CD4-positive, alpha-beta T cell treated with Interleukin-1 beta for 1 hour (primary cell): ENCODE data around the gene SAMM50.

Source experiments
- DNase-seq, 2 donors: peaks; one replicate each; pipeline ENCODE4 v3.0.0-alpha.2; 2020 to 2022

Gene SAMM50

GRCh38 chr22:43980996-43981395 is 25.8 kb downstream of the SAMM50 start:
- DNase-seq, result no peak

DNA sequence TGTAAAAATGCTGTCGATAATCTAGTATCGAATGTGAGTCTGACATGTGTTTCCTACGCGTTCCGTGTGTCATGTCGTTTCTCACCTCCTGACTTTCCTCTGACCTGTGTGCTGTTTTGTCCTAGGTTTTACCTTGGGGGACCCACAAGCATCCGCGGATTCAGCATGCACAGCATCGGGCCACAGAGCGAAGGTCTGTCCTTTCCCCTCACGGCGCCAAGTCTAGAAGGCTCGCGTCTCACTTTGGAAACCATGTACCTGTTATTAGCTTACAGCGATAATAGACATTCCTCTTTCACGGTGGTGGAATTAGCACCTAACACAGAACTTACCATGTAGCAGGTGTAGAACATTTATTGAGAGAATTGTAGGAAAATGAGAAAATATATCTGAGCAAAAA is 28.6 kb downstream of the SAMM50 start:
- DNase-seq, result no peak

DNA sequence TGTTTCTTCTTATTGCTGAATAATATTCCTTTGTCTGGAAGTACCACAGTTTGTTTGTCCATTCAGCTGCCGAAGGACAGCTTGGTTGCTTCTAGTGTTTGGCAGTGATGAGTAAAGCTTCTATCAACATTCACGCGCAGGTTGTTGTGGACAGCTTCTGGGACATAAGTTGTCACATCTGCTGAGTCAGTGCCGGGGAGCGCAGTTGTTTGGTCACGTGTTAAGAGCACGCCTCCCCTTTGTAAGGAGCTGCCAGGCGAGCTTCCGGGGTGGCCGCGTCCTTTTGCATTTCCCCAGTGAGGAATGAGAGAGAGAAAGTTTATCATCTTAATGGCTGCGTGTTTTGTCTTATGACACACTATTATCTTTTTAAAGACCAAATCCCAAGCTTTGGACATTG is 30.3 kb downstream of the SAMM50 start:
- DNase-seq, result no peak

- no peak for DNase-seq
Observed at GRCh38 chr22:43988116-43988820, 33.0 kb downstream of the SAMM50 start.

- DNase-seq, result no peak
Observed at GRCh38 chr22:43988960-43989359, 33.7 kb downstream of the SAMM50 start.

DNA sequence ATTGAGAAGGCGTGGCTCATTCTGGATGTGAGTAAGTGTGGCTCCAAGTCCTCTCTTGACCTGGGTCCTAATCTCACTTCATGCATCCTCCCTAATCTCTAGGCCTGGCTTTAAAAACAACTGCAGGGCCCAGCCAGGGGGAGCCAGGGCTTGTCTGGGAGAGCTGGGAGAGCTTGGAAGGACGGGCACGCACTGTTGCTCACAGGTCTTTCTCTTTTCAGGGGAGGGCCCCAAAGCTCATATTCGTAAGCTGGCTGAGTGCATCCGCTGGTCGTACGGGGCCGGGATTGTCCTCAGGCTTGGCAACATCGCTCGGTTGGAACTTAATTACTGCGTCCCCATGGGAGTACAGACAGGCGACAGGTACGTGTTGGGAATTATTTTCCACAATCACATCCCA is 34.8 kb downstream of the SAMM50 start:
- DNase-seq, result no peak

DNA sequence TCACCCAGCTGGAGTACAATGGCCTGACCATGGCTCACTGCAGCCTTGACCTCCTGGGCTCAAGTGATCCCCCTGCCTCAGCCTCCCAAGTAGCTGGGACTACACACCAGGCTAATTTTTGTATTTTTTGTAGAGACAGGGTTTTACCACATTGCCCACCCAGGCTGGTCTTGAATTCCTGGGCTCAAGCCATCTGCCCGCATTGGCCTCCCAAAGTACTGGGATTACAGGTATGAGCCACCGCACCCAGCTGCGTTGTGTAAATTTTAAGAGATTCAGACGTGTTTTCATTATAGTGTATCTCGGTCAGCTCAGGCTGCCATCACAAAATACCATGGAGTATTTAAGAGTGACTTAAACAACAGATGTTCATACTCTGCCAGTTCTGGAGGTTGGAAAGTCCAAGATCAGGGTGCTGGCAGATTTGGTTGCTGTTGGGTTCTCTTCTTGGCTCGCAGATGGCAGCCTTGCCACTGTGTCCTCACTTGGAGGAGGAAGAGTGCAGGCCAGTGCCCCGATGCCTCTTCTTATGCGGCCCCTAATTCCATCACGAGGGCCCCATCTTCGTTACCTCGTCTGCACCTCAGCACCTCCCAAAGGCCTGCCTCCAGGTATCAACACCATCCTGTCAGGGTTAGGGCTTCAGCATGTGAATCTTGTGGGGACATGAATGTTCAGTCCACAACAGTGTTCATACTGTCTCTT is 36.2 kb downstream of the SAMM50 start:
- DNase-seq, result no peak

GRCh38 chr22:43992331-43992821 is 37.1 kb downstream of the SAMM50 start:
- DNase-seq, result no peak

GRCh38 chr22:43993072-43993760 is 38.0 kb downstream of the SAMM50 start:
- peak; percentile 64 to 69 for DNase-seq

DNA sequence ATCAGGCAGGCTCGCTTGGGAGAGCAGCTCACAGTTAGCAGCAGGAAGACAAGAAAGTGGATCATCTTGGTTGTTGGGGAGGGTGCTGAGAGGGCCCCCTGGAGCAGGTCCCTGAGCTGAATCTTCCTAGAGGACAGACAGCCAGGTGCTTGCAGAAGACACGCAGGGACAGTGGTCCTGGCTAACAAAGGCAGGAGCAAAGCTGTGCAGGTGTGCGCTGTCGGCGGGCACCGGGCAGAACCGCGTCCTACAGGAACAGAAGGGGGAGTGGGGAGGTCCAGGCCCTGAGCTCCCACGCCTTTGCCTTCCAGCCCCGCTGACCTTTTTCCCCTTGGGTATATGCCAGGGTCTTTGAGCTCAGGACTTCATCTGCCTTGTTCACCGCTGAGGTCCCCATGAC is 38.8 kb downstream of the SAMM50 start:
- DNase-seq, result no peak

- DNase-seq, result no peak
Observed at GRCh38 chr22:43994416-43994815, 39.2 kb downstream of the SAMM50 start.

DNA sequence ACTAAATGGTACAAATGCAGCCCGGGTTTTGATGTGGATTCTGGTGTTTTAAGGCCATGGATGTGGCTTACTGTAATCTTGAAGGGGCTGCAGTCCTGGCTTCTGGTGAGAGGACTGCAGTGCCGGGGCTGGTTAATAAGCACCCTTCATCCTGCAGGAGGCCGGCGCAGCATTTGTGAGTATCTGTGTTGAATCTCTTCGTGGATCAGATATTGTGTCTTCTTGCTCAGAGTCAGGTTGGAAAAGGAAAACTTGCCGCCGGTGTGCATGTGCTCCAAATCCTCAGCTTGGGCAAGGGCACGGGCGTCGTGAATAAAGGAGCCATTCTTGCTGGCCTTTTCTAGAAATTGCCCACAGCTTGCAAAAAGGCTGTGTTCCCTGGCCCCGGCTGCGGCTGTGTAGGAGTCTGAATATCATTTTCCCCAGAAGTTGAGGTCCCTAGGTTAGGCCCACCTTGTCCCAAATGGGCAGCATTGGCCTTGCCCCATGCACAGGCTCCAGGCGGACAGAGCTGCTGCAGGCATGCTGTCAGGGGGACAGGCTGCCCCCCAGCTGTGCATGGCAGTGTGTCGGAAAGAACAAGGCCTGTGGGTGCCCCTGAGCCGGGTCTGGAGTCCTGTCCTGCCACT is 39.9 kb downstream of the SAMM50 start:
- DNase-seq, result no peak

GRCh38 chr22:43995798-43996169 is 40.5 kb downstream of the SAMM50 start:
- no peak for DNase-seq

GRCh38 chr22:43996170-43996980 is 41.1 kb downstream of the SAMM50 start:
- DNase-seq, result peak; percentile 72 to 79

DNA sequence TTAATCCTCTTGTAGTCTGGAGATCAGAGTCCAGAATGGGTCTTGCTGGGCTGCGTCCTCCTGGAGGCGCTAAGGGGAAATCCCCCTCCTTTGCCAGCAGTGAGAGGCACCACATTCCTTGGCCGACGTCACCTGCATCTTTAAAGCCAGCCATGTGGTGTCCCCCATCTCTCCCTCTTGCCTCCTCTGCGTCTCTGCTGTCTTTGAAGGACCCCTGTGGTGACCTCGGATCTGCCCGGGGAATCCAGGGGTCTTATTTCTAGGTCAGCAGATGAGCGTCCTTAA is 41.7 kb downstream of the SAMM50 start:
- DNase-seq, result no peak

DNA sequence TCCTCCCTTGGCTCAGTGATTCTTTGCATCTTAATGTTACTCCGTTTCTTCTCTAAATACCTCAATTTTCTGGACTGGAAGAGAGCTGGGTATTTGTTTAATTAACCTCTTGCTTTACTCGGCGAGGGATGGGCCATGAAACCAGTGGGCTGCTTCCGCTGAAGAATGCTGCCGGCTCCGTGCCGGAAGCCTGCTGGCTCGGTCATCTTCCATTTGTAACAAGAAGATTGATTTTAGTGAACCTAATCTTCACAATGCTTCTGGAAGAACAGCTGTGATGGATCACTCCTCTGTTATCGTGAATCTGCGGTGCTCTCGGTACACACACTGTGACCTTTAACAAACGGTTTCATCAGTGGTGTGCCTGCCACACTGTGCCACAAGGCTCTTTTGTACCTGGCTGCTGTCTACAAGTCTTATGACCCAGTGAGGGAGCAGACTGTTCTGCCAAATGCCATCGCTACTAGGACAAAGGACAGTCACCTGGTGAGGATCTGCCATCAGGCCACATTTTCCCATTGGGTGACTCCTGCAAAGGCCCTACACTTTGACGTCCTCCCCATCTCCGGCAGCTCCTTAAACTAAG is 43.5 kb downstream of the SAMM50 start:
- no peak for DNase-seq

GRCh38 chr22:43999378-43999777 is 44.1 kb downstream of the SAMM50 start:
- DNase-seq, result no peak

DNA sequence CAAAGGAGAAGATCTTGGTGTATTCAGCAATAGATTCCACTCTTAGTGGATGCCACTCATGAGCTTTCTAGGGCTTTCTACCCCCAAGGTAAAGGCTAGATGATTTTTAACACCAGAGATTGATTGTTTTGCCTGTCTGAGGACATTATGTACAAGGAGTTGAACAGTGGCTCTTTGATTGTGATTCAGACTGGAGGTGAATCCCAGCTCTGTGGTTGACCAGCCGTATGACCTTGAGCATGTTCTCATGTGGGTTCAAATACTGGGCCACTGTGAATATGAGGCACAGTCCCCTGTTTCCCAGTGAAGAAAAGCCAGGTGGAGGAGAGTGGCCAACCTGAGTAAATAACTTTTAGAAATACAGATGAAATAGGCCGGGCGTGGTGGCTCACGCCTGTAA is 44.9 kb downstream of the SAMM50 start:
- no peak for DNase-seq

DNA sequence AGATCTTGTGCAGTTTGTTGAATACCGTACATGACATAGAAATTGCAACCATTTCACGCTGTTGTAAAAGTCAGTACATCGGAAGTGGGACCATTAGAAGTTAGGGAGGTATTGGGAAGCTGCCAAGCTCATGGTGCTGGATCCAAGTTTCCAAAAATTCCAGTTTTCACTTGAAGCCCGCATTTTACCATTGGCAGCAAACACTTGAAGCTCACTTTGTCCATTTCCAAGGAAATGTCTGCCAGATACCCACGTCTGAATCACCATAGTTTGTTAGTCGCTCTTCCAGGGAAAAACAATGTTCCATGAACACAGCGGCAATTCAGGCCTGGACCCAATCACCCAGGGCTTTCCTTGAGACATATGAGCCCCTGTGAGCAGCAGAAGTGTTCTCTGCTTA is 46.3 kb downstream of the SAMM50 start:
- no peak for DNase-seq

DNA sequence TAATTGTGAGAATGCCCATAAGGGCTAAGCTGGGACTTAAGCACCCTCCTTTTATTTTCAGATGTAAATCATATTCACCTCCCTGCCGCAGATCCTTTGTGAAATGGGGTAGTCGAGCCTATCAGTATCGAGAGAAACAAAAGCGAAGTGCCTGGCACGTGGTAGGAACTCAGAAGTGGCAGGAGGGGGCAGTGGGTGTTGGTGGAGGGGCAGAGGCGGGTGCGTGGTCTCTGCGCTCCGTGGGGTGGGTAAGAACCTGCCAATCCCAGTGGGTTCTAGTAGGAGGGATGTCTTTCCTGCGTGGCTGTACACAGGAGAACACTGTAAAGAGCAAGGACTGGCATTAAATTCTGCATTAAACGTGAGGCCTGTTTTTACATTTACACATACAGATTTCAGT is 47.1 kb downstream of the SAMM50 start:
- no peak for DNase-seq

GRCh38 chr22:44002997-44003396 is 47.8 kb downstream of the SAMM50 start:
- no peak for DNase-seq

GRCh38 chr22:44003405-44004103 is 48.3 kb downstream of the SAMM50 start:
- DNase-seq, result no peak
